Measurements from ENCODE around the gene TPRN.

Gene TPRN

GRCh38 chr9:137223078-137223970 is 22.8 kb upstream of the TPRN start:
- DNase-seq, result peak; percentile 95

- DNase-seq, result no peak
Measured at GRCh38 chr9:137222190-137223077, 21.9 kb upstream of the TPRN start, which contains the start of gene RNF208. TSS of gene RNF208 (minus strand) at chr9:137222240. CDS start at chr9:137221212, 1,028 bp downstream.

GRCh38 chr9:137221506-137222111 is 21.1 kb upstream of the TPRN start:
- no peak for DNase-seq

GRCh38 chr9:137221095-137221505 is 20.6 kb upstream of the TPRN start:
- no peak for DNase-seq

- DNase-seq, result no peak
Measured at GRCh38 chr9:137220317-137221094, 20.0 kb upstream of the TPRN start.

GRCh38 chr9:137219757-137220316 is 19.3 kb upstream of the TPRN start:
- no peak for DNase-seq

- DNase-seq, result no peak
Measured at GRCh38 chr9:137218754-137219271, 18.3 kb upstream of the TPRN start.

GRCh38 chr9:137218212-137218753 is 17.7 kb upstream of the TPRN start:
- no peak for DNase-seq

- no peak for DNase-seq
Measured at GRCh38 chr9:137217276-137218211, 17.0 kb upstream of the TPRN start.

GRCh38 chr9:137216188-137216965 is 15.8 kb upstream of the TPRN start:
- DNase-seq, result no peak

GRCh38 chr9:137215196-137215986 is 14.8 kb upstream of the TPRN start:
- DNase-seq, result no peak

GRCh38 chr9:137214620-137215019 is 14.1 kb upstream of the TPRN start:
- no peak for DNase-seq

GRCh38 chr9:137213160-137214060 is 12.9 kb upstream of the TPRN start:
- no peak for DNase-seq

- DNase-seq, result no peak
Measured at GRCh38 chr9:137212520-137212919, 12.0 kb upstream of the TPRN start.

GRCh38 chr9:137211532-137211931 is 11.0 kb upstream of the TPRN start:
- no peak for DNase-seq

GRCh38 chr9:137206602-137207001 is 6.1 kb upstream of the TPRN start:
- no peak for DNase-seq
